Adrenal gland (tissue), 5 donors: Measurements from ENCODE around the gene DCDC2.

Source experiments
- CTCF ChIP-seq, 6 experiments: fragments of 450-650 bp in 4 of 6; fragments of 200-600 bp in 2 of 6; sonication (generic) in 1 of 6; IDR thresholded peaks; 1 replicate in 5 of 6; 2 replicates in 1 of 6; pipeline versions ENCODE4 v1.5.1 to v1.8.0; 2016 to 2021; ENCODE audit warnings: antibody characterized with exemption in 6 of 6, mild to moderate bottlenecking in 2 of 6, moderate library complexity in 1 of 6
- POLR2A ChIP-seq, 2 donors: fragments of 450-650 bp; IDR thresholded peaks; one replicate each; pipeline ENCODE4 v1.6.1; 2017; ENCODE audit warnings: antibody characterized with exemption in 2 of 2, mild to moderate bottlenecking in 2 of 2, moderate library complexity in 1 of 2
- donor health status: DM: no; HTN: no; CAD: no.

DNA sequence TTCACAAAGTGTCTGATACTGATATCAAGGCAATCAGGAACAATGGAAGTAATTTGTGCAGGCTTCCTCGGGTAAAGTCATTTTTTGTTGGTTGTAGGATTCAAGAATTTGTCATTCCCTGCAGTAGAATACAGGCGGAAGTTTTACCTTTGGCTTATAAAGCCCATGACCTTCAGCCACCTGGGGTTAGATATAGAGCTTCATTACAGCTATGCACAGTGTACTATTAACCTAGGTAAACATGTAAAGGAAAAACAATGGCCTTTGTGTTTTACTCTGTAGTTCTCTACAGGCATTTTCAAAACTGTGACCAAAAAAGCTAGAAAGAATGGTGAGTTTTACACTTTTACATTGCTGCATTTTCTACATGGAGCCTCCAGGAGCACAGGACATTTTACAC is 116.9 kb downstream of the DCDC2 start:
- TF ChIP-seq CTCF (IDR thresholded peaks at IDR 0.05) = no peak
- TF ChIP-seq POLR2A (IDR thresholded peaks at IDR 0.05) = no peak
